Mammary epithelial cell (primary cell): ENCODE results near the gene MYO9A.

Experiments
- CTCF ChIP-seq, 2 donors: IDR thresholded peaks in 1 of 2; conservative IDR thresholded peaks in 1 of 2; 2 replicates each; pipeline ENCODE4 v1.5.1; 2011 to 2012; ENCODE audit warnings: inconsistent platforms in 2 of 2, low read length in 2 of 2, mild to moderate bottlenecking in 2 of 2, control low read depth in 1 of 2, low read depth in 1 of 2; ENCODE audit not compliant: insufficient read depth in 1 of 2; ENCODE audit errors: extremely low read depth in 1 of 2
- EZH2 ChIP-seq: IDR thresholded peaks from 2 replicates; pipeline ENCODE4 v1.6.1; 2012; ENCODE audit warnings: low read length, inconsistent platforms, borderline replicate concordance

DNA sequence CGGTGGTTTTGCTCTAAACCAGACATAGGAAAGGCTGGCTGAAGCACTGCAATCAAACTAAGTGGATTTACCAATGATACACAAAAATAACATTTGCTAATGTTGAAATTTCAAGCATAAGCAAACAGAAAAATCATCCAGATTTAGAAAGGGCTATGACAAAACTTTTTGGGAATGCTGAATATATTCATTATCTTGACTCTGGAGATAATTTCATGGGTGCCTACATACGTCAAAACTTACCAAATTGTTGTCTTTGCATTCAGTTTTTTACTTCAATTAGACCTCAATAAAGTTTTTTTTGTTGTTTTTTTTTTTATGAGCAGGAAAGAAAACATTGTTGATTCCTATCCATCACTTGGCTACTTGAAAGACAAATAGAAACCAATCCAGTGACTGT is 166.8 kb downstream of the MYO9A start:
- TF ChIP-seq CTCF (conservative IDR thresholded peaks at IDR 0.05 in 1 of 2, IDR thresholded peaks at IDR 0.05 in 1 of 2; ENCODE audit: extremely low read depth in 1 of 2, insufficient read depth in 1 of 2, low read depth in 1 of 2, low read length in 2 of 2) = no peak
- TF ChIP-seq EZH2 = no peak
